HL-60 (cell line): ENCODE measurements around the gene UBE2G1.

ENCODE experiments used
- DNase-seq, 2 experiments: peaks; one replicate each; pipeline ENCODE4 v3.0.0-alpha.2; 2010 to 2020; ENCODE audit warnings: low read depth in 1 of 2, low spot score in 1 of 2
- H3K27ac ChIP-seq: fragments of 250-450 bp; sonication (Bioruptor Pico); replicated peaks from 2 replicates; pipeline ENCODE4 v1.5.1; 2020; ENCODE audit warnings: mild to moderate bottlenecking, moderate library complexity
- H3K27me3 ChIP-seq: fragments of 250-450 bp; sonication (Bioruptor Pico); 2 replicates; pipeline ENCODE4 v1.5.1; 2021; ENCODE audit warnings: mild to moderate bottlenecking, moderate library complexity; ENCODE audit not compliant: insufficient read depth, poor library complexity, severe bottlenecking
- H3K4me3 ChIP-seq: replicated peaks from 2 replicates; pipeline ENCODE4 v1.5.1; 2011; ENCODE audit warnings: mild to moderate bottlenecking, control low read depth, low read length; ENCODE audit not compliant: insufficient read depth
- GABPA ChIP-seq: IDR thresholded peaks from 2 replicates; pipeline ENCODE4 v1.6.1; 2012; ENCODE audit warnings: low read depth
- POLR2AphosphoS5 ChIP-seq: IDR thresholded peaks from 2 replicates; pipeline ENCODE4 v1.6.1; 2012; ENCODE audit warnings: low read depth
- REST ChIP-seq: IDR thresholded peaks from 2 replicates; pipeline ENCODE4 v1.6.1; 2012; ENCODE audit warnings: low read depth; ENCODE audit not compliant: insufficient replicate concordance
- SPI1 ChIP-seq: IDR thresholded peaks from 2 replicates; pipeline ENCODE4 v1.6.1; 2012; ENCODE audit warnings: low read depth, mild to moderate bottlenecking, borderline replicate concordance
- TF ChIP-seq, protein P1 (sequence below): IDR thresholded peaks from one replicate; pipeline ENCODE4 v1.5.1; 2011; ENCODE audit warnings: low read length, control low read depth, inconsistent platforms; ENCODE audit not compliant: insufficient read depth

The UBE2G1 gene

GRCh38 chr17:4397840-4398239 is 31.4 kb upstream of the UBE2G1 start:
- no peak overlapping the region for H3K4me3 ChIP-seq
- TF ChIP-seq, protein P1, sequence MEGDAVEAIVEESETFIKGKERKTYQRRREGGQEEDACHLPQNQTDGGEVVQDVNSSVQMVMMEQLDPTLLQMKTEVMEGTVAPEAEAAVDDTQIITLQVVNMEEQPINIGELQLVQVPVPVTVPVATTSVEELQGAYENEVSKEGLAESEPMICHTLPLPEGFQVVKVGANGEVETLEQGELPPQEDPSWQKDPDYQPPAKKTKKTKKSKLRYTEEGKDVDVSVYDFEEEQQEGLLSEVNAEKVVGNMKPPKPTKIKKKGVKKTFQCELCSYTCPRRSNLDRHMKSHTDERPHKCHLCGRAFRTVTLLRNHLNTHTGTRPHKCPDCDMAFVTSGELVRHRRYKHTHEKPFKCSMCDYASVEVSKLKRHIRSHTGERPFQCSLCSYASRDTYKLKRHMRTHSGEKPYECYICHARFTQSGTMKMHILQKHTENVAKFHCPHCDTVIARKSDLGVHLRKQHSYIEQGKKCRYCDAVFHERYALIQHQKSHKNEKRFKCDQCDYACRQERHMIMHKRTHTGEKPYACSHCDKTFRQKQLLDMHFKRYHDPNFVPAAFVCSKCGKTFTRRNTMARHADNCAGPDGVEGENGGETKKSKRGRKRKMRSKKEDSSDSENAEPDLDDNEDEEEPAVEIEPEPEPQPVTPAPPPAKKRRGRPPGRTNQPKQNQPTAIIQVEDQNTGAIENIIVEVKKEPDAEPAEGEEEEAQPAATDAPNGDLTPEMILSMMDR = no peak
- no peak for TF ChIP-seq GABPA
- TF ChIP-seq POLR2AphosphoS5 = no peak
- TF ChIP-seq SPI1 = no peak
- TF ChIP-seq REST = no peak
- H3K27me3 ChIP-seq = no peaks in the 10 kb centered on the region
- H3K27ac ChIP-seq = no peak overlapping the region
- DNase-seq = no peak

DNA sequence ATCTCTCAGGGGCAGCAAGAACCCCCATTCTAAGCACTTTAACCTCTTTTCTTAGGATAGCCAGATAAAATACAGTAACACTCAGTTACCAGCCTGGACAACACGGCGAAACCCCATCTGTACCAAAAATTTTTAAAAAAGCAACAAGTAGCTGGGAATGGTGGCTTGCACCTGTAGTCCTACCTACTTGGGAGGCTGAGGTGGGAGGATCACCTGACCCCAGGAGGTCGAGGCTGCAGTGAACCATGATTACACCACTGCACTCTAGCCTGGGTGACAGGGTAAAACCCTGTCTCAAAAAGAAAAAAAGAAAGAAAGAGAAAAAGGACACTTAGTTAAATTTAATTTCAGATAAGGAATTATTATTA is 28.6 kb upstream of the UBE2G1 start:
- H3K4me3 ChIP-seq = no peak overlapping the region
- no peak for DNase-seq
- H3K27me3 ChIP-seq = no peaks in the 10 kb centered on the region
- H3K27ac ChIP-seq = no peak overlapping the region
- no peak for TF ChIP-seq POLR2AphosphoS5
- TF ChIP-seq, protein P1 = no peak
- no peak for TF ChIP-seq REST
- no peak for TF ChIP-seq SPI1
- no peak for TF ChIP-seq GABPA

DNA sequence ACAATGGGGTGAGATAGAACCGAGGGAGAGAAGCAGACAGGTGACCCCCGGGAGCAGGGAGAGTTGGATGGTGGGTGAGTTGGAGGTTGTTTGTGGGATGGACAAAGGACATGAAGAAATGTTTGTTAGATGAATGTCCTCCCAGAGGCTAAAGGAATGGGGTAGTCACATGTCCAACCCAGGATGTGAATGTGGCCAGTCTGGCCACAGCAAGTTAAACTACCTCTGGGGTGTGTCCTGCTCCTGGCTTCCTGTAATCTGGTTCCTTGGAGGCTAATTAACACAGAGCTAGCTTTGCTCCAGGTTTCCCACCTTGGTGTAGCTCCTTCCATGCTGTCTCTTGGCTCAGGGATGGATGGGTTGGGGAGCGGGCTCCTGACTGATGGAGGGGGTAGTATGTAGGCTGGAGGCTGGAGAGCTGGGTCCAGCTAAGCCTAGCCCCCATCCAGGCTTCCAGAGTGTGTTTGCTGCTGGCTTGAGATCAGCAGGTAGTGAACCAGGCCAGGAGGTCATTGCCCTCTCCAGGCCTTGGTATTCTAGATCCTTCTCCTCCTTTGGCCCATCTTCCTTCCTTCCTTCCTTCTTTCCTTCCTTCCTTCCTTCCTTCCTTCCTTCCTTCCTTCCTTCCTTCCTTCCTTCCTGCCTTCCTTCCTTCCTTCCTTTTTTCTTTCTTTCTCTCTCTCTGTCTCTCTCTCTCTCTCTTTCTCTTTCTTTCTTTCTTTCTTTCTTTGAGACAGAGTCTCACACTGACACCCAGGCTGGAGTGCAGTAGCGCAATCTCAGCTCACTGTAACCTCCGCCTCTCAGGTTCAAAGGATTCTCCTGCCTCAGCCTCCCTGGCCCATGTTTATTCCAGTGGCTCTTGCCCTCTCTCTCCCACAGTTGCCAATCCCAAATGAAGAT is 28.0 kb upstream of the UBE2G1 start:
- H3K4me3 ChIP-seq = no peak overlapping the region
- TF ChIP-seq REST (no peak), SPI1 (no peak), POLR2AphosphoS5 (no peak), GABPA (no peak)
- TF ChIP-seq, protein P1 = no peak
- no peaks in the 10 kb centered on the region for H3K27me3 ChIP-seq
- no peak overlapping the region for H3K27ac ChIP-seq
- no peak for DNase-seq
